Mesenchymal stem cell (in vitro differentiated cells and primary cell): ENCODE data around the gene ZIC2.

Experiments used
- DNase-seq: peaks from one replicate; pipeline ENCODE4 v3.0.0-alpha.2; 2013
- H2AFZ ChIP-seq: one replicate; pipeline ENCODE4 v1.6.1; 2013; ENCODE audit warnings: low read depth, mild to moderate bottlenecking, control low read depth, inconsistent platforms, low read length, moderate library complexity
- H2AK5ac ChIP-seq: 2 replicates; pipeline ENCODE4 v1.6.1; 2013; ENCODE audit warnings: low read length, moderate library complexity, mild to moderate bottlenecking, inconsistent platforms; ENCODE audit not compliant: severe bottlenecking
- H2BK120ac ChIP-seq: one replicate; pipeline ENCODE4 v1.6.1; 2013; ENCODE audit warnings: low read depth, mild to moderate bottlenecking, inconsistent platforms, low read length, moderate library complexity
- H2BK12ac ChIP-seq, 2 experiments: one replicate each; pipeline ENCODE4 v1.6.1; 2013; ENCODE audit warnings: inconsistent platforms in 2 of 2, low read length in 2 of 2, mild to moderate bottlenecking in 2 of 2, moderate library complexity in 2 of 2, control low read depth in 1 of 2
- H2BK15ac ChIP-seq: one replicate; pipeline ENCODE4 v1.6.1; 2013; ENCODE audit warnings: mild to moderate bottlenecking, low read depth, inconsistent platforms; ENCODE audit not compliant: poor library complexity, severe bottlenecking
- H2BK5ac ChIP-seq: 2 replicates; pipeline ENCODE4 v1.6.1; 2013; ENCODE audit warnings: low read depth, mild to moderate bottlenecking, low read length, control low read depth, inconsistent platforms; ENCODE audit not compliant: poor library complexity, severe bottlenecking
- H3K14ac ChIP-seq, 2 experiments: one replicate each; pipeline ENCODE4 v1.6.1; 2013; ENCODE audit warnings: inconsistent platforms in 2 of 2, low read length in 2 of 2, control low read depth in 1 of 2, mild to moderate bottlenecking in 1 of 2, moderate library complexity in 1 of 2
- H3K18ac ChIP-seq, 2 experiments: one replicate each; pipeline ENCODE4 v1.6.1; 2013; ENCODE audit warnings: inconsistent platforms in 2 of 2, low read length in 2 of 2, control low read depth in 1 of 2, low read depth in 1 of 2, mild to moderate bottlenecking in 1 of 2
- H3K23ac ChIP-seq, 2 experiments: one replicate each; pipeline ENCODE4 v1.6.1; 2013; ENCODE audit warnings: inconsistent platforms in 2 of 2, low read length in 2 of 2, mild to moderate bottlenecking in 2 of 2, moderate library complexity in 2 of 2, control low read depth in 1 of 2
- H3K27ac ChIP-seq: 2 replicates; pipeline ENCODE4 v1.5.1; 2013; ENCODE audit warnings: mild to moderate bottlenecking, moderate library complexity, low read length, control low read depth, inconsistent platforms; ENCODE audit not compliant: poor library complexity, severe bottlenecking
- H3K27me3 ChIP-seq, 2 experiments: 2 replicates each; pipeline versions ENCODE4 v1.6.1 to v1.7.0; 2013; ENCODE audit warnings: low read length in 2 of 2, mild to moderate bottlenecking in 2 of 2, moderate library complexity in 2 of 2, control low read depth in 1 of 2, inconsistent platforms in 1 of 2; ENCODE audit not compliant: control insufficient read depth in 1 of 2, insufficient read depth in 1 of 2
- H3K36me3 ChIP-seq, 2 experiments: 2 replicates each; pipeline versions ENCODE4 v1.6.1 to v1.7.0; 2013; ENCODE audit warnings: low read length in 2 of 2, control low read depth in 1 of 2, inconsistent platforms in 1 of 2, low read depth in 1 of 2, mild to moderate bottlenecking in 1 of 2; ENCODE audit not compliant: insufficient read depth in 2 of 2, control insufficient read depth in 1 of 2
- H3K4ac ChIP-seq, 2 experiments: one replicate each; pipeline ENCODE4 v1.6.1; 2013; ENCODE audit warnings: inconsistent platforms in 2 of 2, low read length in 2 of 2, mild to moderate bottlenecking in 2 of 2, moderate library complexity in 2 of 2, control low read depth in 1 of 2, low read depth in 1 of 2
- H3K4me1 ChIP-seq: 2 replicates; pipeline ENCODE4 v1.6.1; 2013; ENCODE audit warnings: low read depth, low read length, control low read depth; ENCODE audit not compliant: control insufficient read depth, insufficient read depth
- H3K4me2 ChIP-seq: 2 replicates; pipeline ENCODE4 v1.6.1; 2013; ENCODE audit warnings: low read length, mild to moderate bottlenecking, inconsistent platforms; ENCODE audit not compliant: poor library complexity, severe bottlenecking
- H3K4me3 ChIP-seq, 2 experiments: 2 replicates each; pipeline versions ENCODE4 v1.5.1 to v1.7.0; 2013; ENCODE audit warnings: low read length in 2 of 2, mild to moderate bottlenecking in 2 of 2, control low read depth in 1 of 2, low read depth in 1 of 2; ENCODE audit not compliant: insufficient read depth in 1 of 2
- H3K79me1 ChIP-seq: replicated peaks from 2 replicates; pipeline ENCODE4 v1.6.1; 2013; ENCODE audit warnings: mild to moderate bottlenecking, control low read depth, low read length, inconsistent platforms; ENCODE audit not compliant: poor library complexity, severe bottlenecking
- H3K9ac ChIP-seq: 2 replicates; pipeline ENCODE4 v1.7.0; 2013; ENCODE audit warnings: mild to moderate bottlenecking, low read length, moderate library complexity
- H3K9me3 ChIP-seq: 2 replicates; pipeline ENCODE4 v1.7.0; 2013; ENCODE audit warnings: mild to moderate bottlenecking, low read length; ENCODE audit not compliant: control insufficient read depth
- H4K8ac ChIP-seq: one replicate; pipeline ENCODE4 v1.6.1; 2013; ENCODE audit warnings: inconsistent platforms, mild to moderate bottlenecking, low read length, moderate library complexity
- H4K91ac ChIP-seq: one replicate; pipeline ENCODE4 v1.6.1; 2013; ENCODE audit warnings: mild to moderate bottlenecking, low read length, inconsistent platforms
- WGBS: methylation state at CpG from one replicate; pipeline ENCODE4 v1.1.7; 2013; ENCODE audit warnings: mixed read lengths; 5-methylcytosine and 5-hydroxymethylcytosine counted together

The ZIC2 gene

DNA sequence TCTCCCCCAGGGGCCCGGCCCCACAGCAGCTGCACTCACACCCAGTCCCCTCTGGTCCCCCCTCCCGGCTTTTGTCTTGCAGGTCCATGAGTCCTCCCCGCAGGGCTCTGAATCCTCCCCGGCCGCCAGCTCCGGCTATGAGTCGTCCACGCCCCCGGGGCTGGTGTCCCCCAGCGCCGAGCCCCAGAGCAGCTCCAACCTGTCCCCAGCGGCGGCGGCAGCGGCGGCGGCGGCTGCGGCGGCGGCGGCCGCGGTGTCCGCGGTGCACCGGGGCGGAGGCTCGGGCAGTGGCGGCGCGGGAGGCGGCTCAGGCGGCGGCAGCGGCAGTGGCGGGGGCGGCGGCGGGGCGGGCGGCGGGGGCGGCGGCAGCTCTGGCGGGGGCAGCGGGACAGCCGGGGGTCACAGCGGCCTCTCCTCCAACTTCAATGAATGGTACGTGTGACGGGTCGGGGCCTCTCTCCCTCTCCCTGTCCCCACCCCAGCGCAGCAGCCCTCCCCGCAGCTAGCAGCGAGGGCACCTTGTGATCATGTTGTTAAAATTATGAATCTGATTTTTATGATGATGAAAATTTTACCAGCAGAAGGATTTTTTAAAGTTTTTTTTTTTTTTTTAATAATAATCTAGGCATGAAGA is 3.8 kb downstream of the ZIC2 start:
- H3K9ac ChIP-seq = no peak overlapping the region
- H3K4me3 ChIP-seq = peak overlapping the region in 1 of 2 experiments; percentile 96
- no peak for DNase-seq
- H3K4me1 ChIP-seq = peaks cover 15% of the 10 kb centered on the region
- peaks cover 0 to 82% of the 10 kb centered on the region in 2 experiments for H3K27me3 ChIP-seq
- WGBS = 1% methylated on average over 16 of the region's 55 CpGs
- H3K36me3 ChIP-seq = peaks cover 0 to 33% of the 10 kb centered on the region in 2 experiments
- H2AK5ac ChIP-seq = no peak overlapping the region
- H2BK5ac ChIP-seq = no peak overlapping the region
- H3K79me1 ChIP-seq = no peaks in the 10 kb centered on the region
- H2AFZ ChIP-seq = no peak overlapping the region
- no peak overlapping the region for H4K8ac ChIP-seq
- peak overlapping the region; percentile 95 for H3K27ac ChIP-seq
- H3K18ac ChIP-seq = no peak overlapping the region
- no peak overlapping the region for H2BK15ac ChIP-seq
- H3K14ac ChIP-seq = no peak overlapping the region
- H4K91ac ChIP-seq = no peak overlapping the region
- H3K23ac ChIP-seq = no peak overlapping the region
- no peak overlapping the region for H2BK120ac ChIP-seq
- no peak overlapping the region for H3K4ac ChIP-seq
- H2BK12ac ChIP-seq = no peak overlapping the region
- peak overlapping the region; percentile 57 for H3K4me2 ChIP-seq
- no peaks in the 10 kb centered on the region for H3K9me3 ChIP-seq

GRCh38 chr13:99985886-99986527 is 4.4 kb downstream of the ZIC2 start:
- Histone ChIP-seq H3K9ac (no peak overlapping the region), H3K4me3 (no peak overlapping the region), H3K36me3 (peaks cover 0 to 33% of the 10 kb centered on the region in 2 experiments), H3K27ac (peak overlapping the region; percentile 92), H3K9me3 (no peaks in the 10 kb centered on the region), H4K8ac (no peak overlapping the region), H3K27me3 (peaks cover 0 to 89% of the 10 kb centered on the region in 2 experiments), H3K4me1 (peaks cover 21% of the 10 kb centered on the region), H3K79me1 (no peaks in the 10 kb centered on the region), H2AK5ac (no peak overlapping the region), H3K4ac (no peak overlapping the region), H3K14ac (no peak overlapping the region), H2BK12ac (no peak overlapping the region), H3K23ac (no peak overlapping the region), H4K91ac (no peak overlapping the region), H2BK15ac (no peak overlapping the region), H2BK5ac (peak overlapping the region; percentile 69), H2AFZ (no peak overlapping the region), H3K18ac (no peak overlapping the region), H3K4me2 (peak overlapping the region; percentile 51), H2BK120ac (no peak overlapping the region)
- WGBS = 47% methylated on average over 3 of the region's 15 CpGs
- no peak for DNase-seq

DNA sequence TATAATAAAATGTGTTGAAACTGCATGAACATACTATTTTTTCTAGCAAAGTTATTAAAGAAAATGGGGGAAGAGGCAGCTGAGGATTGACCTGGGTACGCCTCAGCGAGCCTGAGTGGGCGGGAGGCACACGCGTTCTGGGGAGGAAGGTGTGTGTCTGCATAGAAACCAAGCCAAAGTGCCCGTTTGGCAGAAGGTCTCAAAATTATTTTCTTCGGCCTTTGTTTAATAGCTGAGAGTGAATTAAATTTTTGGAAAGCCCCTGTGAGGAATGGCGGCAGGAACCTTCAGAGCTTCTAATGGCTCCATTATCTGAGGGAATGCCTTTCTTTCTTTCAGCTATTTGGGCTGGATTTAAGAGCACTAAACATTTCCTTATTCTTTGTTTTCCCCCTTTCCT is 5.2 kb downstream of the ZIC2 start:
- H3K23ac ChIP-seq = no peak overlapping the region
- no peak for DNase-seq
- H3K4ac ChIP-seq = no peak overlapping the region
- H2AK5ac ChIP-seq = no peak overlapping the region
- no peak overlapping the region for H3K4me3 ChIP-seq
- peaks cover 28% of the 10 kb centered on the region for H3K4me1 ChIP-seq
- H2BK12ac ChIP-seq = no peak overlapping the region
- H2BK5ac ChIP-seq = peak overlapping the region; percentile 68
- no peak overlapping the region for H2AFZ ChIP-seq
- H3K36me3 ChIP-seq = peaks cover 0 to 33% of the 10 kb centered on the region in 2 experiments
- H3K27me3 ChIP-seq = peaks cover 0 to 96% of the 10 kb centered on the region in 2 experiments
- 46% methylated on average over 7 of the region's 8 CpGs for WGBS
- no peak overlapping the region for H3K18ac ChIP-seq
- peak overlapping the region; percentile 78 for H3K4me2 ChIP-seq
- no peak overlapping the region for H2BK15ac ChIP-seq
- H3K9me3 ChIP-seq = no peaks in the 10 kb centered on the region
- H4K91ac ChIP-seq = no peak overlapping the region
- H3K14ac ChIP-seq = no peak overlapping the region
- H2BK120ac ChIP-seq = no peak overlapping the region
- H4K8ac ChIP-seq = no peak overlapping the region
- peak overlapping the region; percentile 89 for H3K27ac ChIP-seq
- no peak overlapping the region for H3K9ac ChIP-seq
- no peaks in the 10 kb centered on the region for H3K79me1 ChIP-seq

GRCh38 chr13:99987154-99988019 is 5.8 kb downstream of the ZIC2 start:
- Histone ChIP-seq H2AK5ac (peak overlapping the region; percentile 87), H3K4me3 (peak overlapping the region in 1 of 2 experiments; percentile 37), H3K9me3 (no peaks in the 10 kb centered on the region), H3K14ac (no peak overlapping the region), H3K4ac (no peak overlapping the region), H2BK15ac (no peak overlapping the region), H3K18ac (no peak overlapping the region), H3K79me1 (no peaks in the 10 kb centered on the region), H3K36me3 (peaks cover 0 to 31% of the 10 kb centered on the region in 2 experiments), H4K8ac (no peak overlapping the region), H2BK12ac (no peak overlapping the region), H4K91ac (no peak overlapping the region), H3K9ac (no peak overlapping the region), H2AFZ (no peak overlapping the region), H3K23ac (peak overlapping the region in 1 of 2 experiments; percentile 78), H3K4me2 (peak overlapping the region; percentile 78), H2BK120ac (no peak overlapping the region), H3K27ac (peak overlapping the region; percentile 89), H3K27me3 (peaks cover 0 to 98% of the 10 kb centered on the region in 2 experiments), H2BK5ac (peak overlapping the region; percentile 80), H3K4me1 (peaks cover 30% of the 10 kb centered on the region)
- DNase-seq = no peak
- 13% methylated on average over 12 of the region's 20 CpGs for WGBS
